Activated CD8-positive, alpha-beta T cell treated with anti-CD3 and anti-CD28 coated beads for 36 hours (primary cell): ENCODE results near the gene SLC10A2. TPM values are rescaled to one million over a fixed set of nuclear protein-coding genes. Genes with fewer than 3 reads are reported as not detected.

Experiments
- ATAC-seq: fragments of 200-7000 bp; cut with Tn5 transposase; one replicate; pipeline ENCODE4 v1.10.0; 2021; ENCODE audit warnings: mild to moderate bottlenecking, moderate library complexity
- CTCF ChIA-PET: fragments of 350-600 bp; sonication (Branson Sonifier 250); formaldehyde crosslinking; loops from one replicate; lab custom pipeline; 2021; ENCODE audit warnings: antibody characterized with exemption; lab: Charles Lee
- POLR2A ChIA-PET: fragments of 350-600 bp; sonication (Branson Sonifier 250); formaldehyde crosslinking; loops from one replicate; lab custom pipeline; 2021; ENCODE audit warnings: antibody characterized with exemption; lab: Charles Lee
- DNase-seq: peaks from one replicate; pipeline ENCODE4 v3.0.0-alpha.2; 2020
- H3K27ac Mint-ChIP-seq: one replicate; pipeline ENCODE4 v1.8.0; 2021; ENCODE audit warnings: mild to moderate bottlenecking, mixed read lengths
- H3K27me3 Mint-ChIP-seq: one replicate; pipeline ENCODE4 v1.8.0; 2021; ENCODE audit warnings: mixed read lengths
- H3K36me3 Mint-ChIP-seq: one replicate; pipeline ENCODE4 v1.8.0; 2021; ENCODE audit warnings: low read depth, mixed read lengths
- H3K4me1 Mint-ChIP-seq: one replicate; pipeline ENCODE4 v1.8.0; 2021; ENCODE audit warnings: low read depth, mixed read lengths
- H3K4me3 Mint-ChIP-seq: one replicate; pipeline ENCODE4 v1.8.0; 2021; ENCODE audit warnings: mild to moderate bottlenecking, moderate library complexity, mixed read lengths
- H3K9me3 Mint-ChIP-seq: one replicate; pipeline ENCODE4 v1.8.0; 2021; ENCODE audit warnings: mixed read lengths
- intact Hi-C: fragments of 100-400 bp; cut with micrococcal nuclease; formaldehyde crosslinking; loops from one replicate; pipeline ENCODE4 v1.10.0; 2022
- total RNA-seq, 2 experiments: library from RNA; stranded (reverse); gene quantifications; one replicate each; pipeline ENCODE4 v1.2.3, GENCODE V29; 2021
- TF ChIP-seq, protein P1 (sequence below): fragments of 200-600 bp; IDR thresholded peaks from one replicate; pipeline ENCODE4 v1.8.0; 2022; ENCODE audit warnings: antibody characterized with exemption, mild to moderate bottlenecking

Gene SLC10A2
- total RNA-seq, 2 experiments from 2014 or later, result not detected

DNA sequence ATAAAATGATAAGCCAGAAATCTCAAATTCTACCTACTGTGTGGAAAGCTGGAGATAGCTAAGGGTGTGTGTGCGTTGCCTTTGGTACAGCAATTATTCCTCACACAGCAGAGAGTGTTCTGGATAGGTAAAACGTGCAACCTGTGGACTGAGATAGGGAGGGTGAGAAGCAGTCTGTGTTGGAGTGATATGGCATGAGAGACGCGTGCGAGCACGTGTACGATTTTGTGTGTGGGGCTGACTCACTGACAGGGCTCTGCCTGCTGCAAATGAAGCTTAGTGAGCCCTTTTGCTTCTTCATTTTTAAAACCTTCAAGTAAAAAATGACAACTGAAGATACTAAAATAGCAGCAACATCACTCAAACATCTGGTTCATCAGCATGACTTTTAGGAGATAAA lies 35.7 kb upstream of the SLC10A2 start:
- no peak for ATAC-seq
- H3K36me3 Mint-ChIP-seq, result no peaks in the 10 kb centered on the region
- ChIA-PET POLR2A (no interaction called here), CTCF (no interaction called here)
- intact Hi-C loops, result no loop called here
- H3K27ac Mint-ChIP-seq, result no peak overlapping the region
- no peaks in the 10 kb centered on the region for H3K27me3 Mint-ChIP-seq
- TF ChIP-seq, protein P1, sequence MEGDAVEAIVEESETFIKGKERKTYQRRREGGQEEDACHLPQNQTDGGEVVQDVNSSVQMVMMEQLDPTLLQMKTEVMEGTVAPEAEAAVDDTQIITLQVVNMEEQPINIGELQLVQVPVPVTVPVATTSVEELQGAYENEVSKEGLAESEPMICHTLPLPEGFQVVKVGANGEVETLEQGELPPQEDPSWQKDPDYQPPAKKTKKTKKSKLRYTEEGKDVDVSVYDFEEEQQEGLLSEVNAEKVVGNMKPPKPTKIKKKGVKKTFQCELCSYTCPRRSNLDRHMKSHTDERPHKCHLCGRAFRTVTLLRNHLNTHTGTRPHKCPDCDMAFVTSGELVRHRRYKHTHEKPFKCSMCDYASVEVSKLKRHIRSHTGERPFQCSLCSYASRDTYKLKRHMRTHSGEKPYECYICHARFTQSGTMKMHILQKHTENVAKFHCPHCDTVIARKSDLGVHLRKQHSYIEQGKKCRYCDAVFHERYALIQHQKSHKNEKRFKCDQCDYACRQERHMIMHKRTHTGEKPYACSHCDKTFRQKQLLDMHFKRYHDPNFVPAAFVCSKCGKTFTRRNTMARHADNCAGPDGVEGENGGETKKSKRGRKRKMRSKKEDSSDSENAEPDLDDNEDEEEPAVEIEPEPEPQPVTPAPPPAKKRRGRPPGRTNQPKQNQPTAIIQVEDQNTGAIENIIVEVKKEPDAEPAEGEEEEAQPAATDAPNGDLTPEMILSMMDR, result no peak
- no peaks in the 10 kb centered on the region for H3K4me1 Mint-ChIP-seq
- H3K9me3 Mint-ChIP-seq, result no peaks in the 10 kb centered on the region
- H3K4me3 Mint-ChIP-seq, result no peak overlapping the region
- no peak for DNase-seq

DNA sequence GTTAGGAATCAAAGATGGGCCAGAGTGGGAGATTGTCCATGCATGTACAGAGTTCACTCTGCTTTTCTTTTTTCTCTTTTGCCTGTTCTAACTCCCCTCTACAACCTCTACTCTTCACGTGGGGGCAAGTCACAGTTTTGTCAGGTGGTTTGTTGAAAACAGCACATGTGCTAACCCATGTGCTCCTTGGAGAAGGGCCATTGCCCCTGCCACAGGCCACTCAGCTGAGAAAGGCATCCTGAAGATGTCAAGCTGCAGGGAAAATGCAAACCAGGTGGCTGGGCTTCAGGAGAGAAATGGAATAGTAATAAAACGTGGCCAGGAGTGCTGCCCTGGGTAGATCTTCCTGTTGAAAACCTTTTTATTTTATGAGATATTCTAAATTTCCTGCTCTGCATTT lies 35.3 kb upstream of the SLC10A2 start:
- H3K36me3 Mint-ChIP-seq, result no peaks in the 10 kb centered on the region
- ChIA-PET CTCF (no interaction called here), POLR2A (no interaction called here)
- ATAC-seq (no peak), DNase-seq (no peak)
- H3K27me3 Mint-ChIP-seq, result no peaks in the 10 kb centered on the region
- no peaks in the 10 kb centered on the region for H3K9me3 Mint-ChIP-seq
- H3K4me1 Mint-ChIP-seq, result no peaks in the 10 kb centered on the region
- no peak overlapping the region for H3K27ac Mint-ChIP-seq
- H3K4me3 Mint-ChIP-seq, result no peak overlapping the region
- intact Hi-C loops, result no loop called here
- TF ChIP-seq, protein P1, result no peak

DNA sequence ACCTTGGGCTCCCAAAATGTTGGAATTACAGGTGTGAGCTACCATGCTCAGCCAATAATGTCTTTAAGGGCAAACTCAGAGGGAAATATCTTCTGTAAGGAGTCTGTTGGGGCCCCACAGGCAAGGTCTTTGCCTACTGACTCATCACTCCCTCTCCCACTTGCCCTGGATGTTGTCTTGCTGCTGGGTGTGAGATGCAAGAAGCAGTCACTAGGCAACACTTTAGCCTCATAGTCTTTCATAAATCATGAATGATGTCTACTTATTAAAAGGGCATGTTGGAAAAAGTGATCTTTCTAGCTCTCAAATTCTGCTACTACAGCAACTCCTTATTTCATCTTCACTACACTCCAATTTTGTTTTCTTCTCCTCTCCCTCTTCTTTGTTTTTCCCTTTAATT lies 34.6 kb upstream of the SLC10A2 start:
- no peak overlapping the region for H3K4me3 Mint-ChIP-seq
- intact Hi-C loops, result no loop called here
- POLR2A ChIA-PET, result no interaction called here
- ATAC-seq, result no peak
- TF ChIP-seq, protein P1, result no peak
- H3K9me3 Mint-ChIP-seq, result no peaks in the 10 kb centered on the region
- no peaks in the 10 kb centered on the region for H3K27me3 Mint-ChIP-seq
- CTCF ChIA-PET, result no interaction called here
- no peaks in the 10 kb centered on the region for H3K36me3 Mint-ChIP-seq
- no peak overlapping the region for H3K27ac Mint-ChIP-seq
- H3K4me1 Mint-ChIP-seq, result no peaks in the 10 kb centered on the region
- DNase-seq, result no peak

DNA sequence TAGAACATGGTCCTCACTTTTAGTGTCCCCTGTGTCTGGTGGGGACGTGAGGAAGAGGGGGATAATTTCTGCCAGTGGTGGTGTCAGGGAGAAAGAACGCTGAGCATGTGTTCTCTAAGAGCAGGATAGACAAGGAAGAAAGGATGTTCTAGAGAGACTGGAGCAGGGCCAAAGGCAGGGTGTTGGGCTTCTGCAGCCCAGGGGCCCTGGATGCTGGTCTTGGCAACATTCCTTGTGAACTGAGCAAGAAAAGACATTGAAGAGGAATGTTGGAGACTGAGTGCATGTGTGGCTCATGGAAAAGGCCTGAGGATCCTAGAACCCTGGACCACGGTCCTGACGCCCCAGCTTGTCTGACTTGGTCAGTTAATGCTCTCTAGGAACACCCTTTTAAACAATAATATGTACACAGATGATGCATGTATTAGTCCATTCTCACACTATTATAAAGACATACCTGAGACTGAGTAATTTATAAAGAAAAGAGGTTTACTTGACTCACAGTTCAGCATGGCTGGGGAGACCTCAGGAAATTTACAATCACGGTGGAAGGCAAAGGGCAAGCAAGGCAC lies 33.6 kb upstream of the SLC10A2 start:
- H3K9me3 Mint-ChIP-seq, result no peaks in the 10 kb centered on the region
- H3K4me1 Mint-ChIP-seq, result no peaks in the 10 kb centered on the region
- DNase-seq (no peak), ATAC-seq (no peak)
- ChIA-PET CTCF (no interaction called here), POLR2A (no interaction called here)
- H3K36me3 Mint-ChIP-seq, result no peaks in the 10 kb centered on the region
- intact Hi-C loops, result no loop called here
- H3K27me3 Mint-ChIP-seq, result no peaks in the 10 kb centered on the region
- H3K27ac Mint-ChIP-seq, result no peak overlapping the region
- TF ChIP-seq, protein P1, result no peak
- no peak overlapping the region for H3K4me3 Mint-ChIP-seq

DNA sequence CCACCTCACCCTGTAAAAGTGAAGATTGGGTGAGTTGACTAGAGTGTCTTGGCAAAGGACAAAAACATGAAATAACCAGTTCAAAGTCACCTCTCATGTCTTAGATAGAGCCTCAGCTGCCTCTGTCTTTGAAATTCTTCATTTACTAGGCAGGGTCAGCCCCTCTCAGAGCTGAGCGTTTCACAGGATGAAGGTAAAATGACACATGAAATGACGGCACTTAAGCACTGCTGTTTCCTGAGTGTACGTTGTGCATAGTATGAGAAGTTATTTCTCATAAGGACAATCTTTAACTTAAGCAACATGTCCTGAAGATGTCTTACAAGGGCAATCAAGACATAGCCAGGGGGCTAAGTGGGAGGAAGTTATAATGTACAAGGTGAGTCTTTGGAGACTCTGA lies 32.3 kb upstream of the SLC10A2 start:
- Mint-ChIP-seq H3K36me3 (no peaks in the 10 kb centered on the region), H3K4me3 (no peak overlapping the region), H3K27me3 (no peaks in the 10 kb centered on the region), H3K27ac (no peak overlapping the region), H3K9me3 (peaks cover 6% of the 10 kb centered on the region), H3K4me1 (no peaks in the 10 kb centered on the region)
- CTCF ChIA-PET, result no interaction called here
- TF ChIP-seq, protein P1, result no peak
- DNase-seq (no peak), ATAC-seq (no peak)
- intact Hi-C loops, result no loop called here
- POLR2A ChIA-PET, result no interaction called here
